H9 (cell line): ENCODE measurements around the gene DCXR. TPM values are rescaled to one million over a fixed set of nuclear protein-coding genes. Genes with fewer than 3 reads are reported as not detected.
A peak's percentile ranks its signal among the peaks of the same experiment; 100 is the strongest.

Source experiments
- DNase-seq: peaks from one replicate; pipeline ENCODE4 v3.0.0-alpha.2; 2017
- H2AFZ ChIP-seq: one replicate; pipeline ENCODE4 v1.6.1; 2013; ENCODE audit warnings: mild to moderate bottlenecking, low read length, control low read depth, moderate library complexity
- H2AK5ac ChIP-seq: 2 replicates; pipeline ENCODE4 v1.6.1; 2013; ENCODE audit warnings: low read length, control low read depth, mixed read lengths; ENCODE audit not compliant: insufficient read length
- H2BK120ac ChIP-seq: one replicate; pipeline ENCODE4 v1.6.1; 2013; ENCODE audit warnings: low read depth, mild to moderate bottlenecking, low read length, control low read depth, inconsistent platforms; ENCODE audit not compliant: poor library complexity, severe bottlenecking
- H2BK12ac ChIP-seq: 2 replicates; pipeline ENCODE4 v1.6.1; 2013; ENCODE audit warnings: low read length, control low read depth, mixed read lengths, low read depth; ENCODE audit not compliant: insufficient read length
- H2BK15ac ChIP-seq: 2 replicates; pipeline ENCODE4 v1.6.1; 2013; ENCODE audit warnings: low read depth, low read length, control low read depth
- H2BK20ac ChIP-seq: one replicate; pipeline ENCODE4 v1.6.1; 2013; ENCODE audit warnings: low read depth, mild to moderate bottlenecking, low read length, control low read depth, inconsistent platforms; ENCODE audit not compliant: poor library complexity, severe bottlenecking
- H2BK5ac ChIP-seq: 2 replicates; pipeline ENCODE4 v1.6.1; 2013; ENCODE audit warnings: low read length, control low read depth, mixed read lengths; ENCODE audit not compliant: insufficient read length
- H3K14ac ChIP-seq: 2 replicates; pipeline ENCODE4 v1.6.1; 2013; ENCODE audit warnings: low read length, control low read depth; ENCODE audit not compliant: insufficient read depth
- H3K18ac ChIP-seq: 2 replicates; pipeline ENCODE4 v1.6.1; 2013; ENCODE audit warnings: low read depth, mild to moderate bottlenecking, mixed read lengths, low read length, control low read depth; ENCODE audit not compliant: insufficient read length
- H3K23ac ChIP-seq: 2 replicates; pipeline ENCODE4 v1.6.1; 2013; ENCODE audit warnings: low read length, control low read depth, mixed read lengths, low read depth; ENCODE audit not compliant: insufficient read length
- H3K23me2 ChIP-seq: 2 replicates; pipeline ENCODE4 v1.6.1; 2013; ENCODE audit warnings: low read depth, mild to moderate bottlenecking, mixed read lengths, low read length, control low read depth; ENCODE audit not compliant: insufficient read length, poor library complexity, severe bottlenecking
- H3K27ac ChIP-seq: 2 replicates; pipeline ENCODE4 v1.5.1; 2013; ENCODE audit warnings: low read length, control low read depth, mixed read lengths, low read depth; ENCODE audit not compliant: insufficient read length
- H3K27me3 ChIP-seq: 2 replicates; pipeline ENCODE4 v1.6.1; 2013; ENCODE audit warnings: low read length, control low read depth, inconsistent platforms; ENCODE audit not compliant: insufficient read depth
- H3K4ac ChIP-seq: 2 replicates; pipeline ENCODE4 v1.6.1; 2013; ENCODE audit warnings: low read depth, mild to moderate bottlenecking, control low read depth, inconsistent platforms, low read length, moderate library complexity
- H3K4me1 ChIP-seq: 2 replicates; pipeline ENCODE4 v1.6.1; 2013; ENCODE audit warnings: low read length, control low read depth, inconsistent platforms; ENCODE audit not compliant: insufficient read depth
- H3K4me2 ChIP-seq: 2 replicates; pipeline ENCODE4 v1.6.1; 2013; ENCODE audit warnings: low read length, control low read depth, mixed read lengths; ENCODE audit not compliant: insufficient read length, insufficient read depth
- H3K56ac ChIP-seq: 2 replicates; pipeline ENCODE4 v1.6.1; 2013; ENCODE audit warnings: low read depth, mild to moderate bottlenecking, mixed read lengths, low read length, control low read depth; ENCODE audit not compliant: insufficient read length
- H3K79me1 ChIP-seq: 2 replicates; pipeline ENCODE4 v1.6.1; 2013; ENCODE audit warnings: low read depth, mild to moderate bottlenecking, moderate library complexity, low read length, control low read depth, inconsistent platforms; ENCODE audit not compliant: insufficient read depth, poor library complexity, severe bottlenecking
- H3K79me2 ChIP-seq: 2 replicates; pipeline ENCODE4 v1.6.1; 2013; ENCODE audit warnings: low read length, control low read depth, inconsistent platforms; ENCODE audit not compliant: insufficient read depth
- H3K9ac ChIP-seq: 2 replicates; pipeline ENCODE4 v1.6.1; 2013; ENCODE audit warnings: low read length, control low read depth, mixed read lengths; ENCODE audit not compliant: insufficient read length; ENCODE audit errors: extremely low read depth
- H3K9me3 ChIP-seq: one replicate; pipeline ENCODE4 v1.6.1; 2013; ENCODE audit warnings: low read depth, low read length, inconsistent platforms; ENCODE audit not compliant: control insufficient read depth
- H3T11ph ChIP-seq: one replicate; pipeline ENCODE4 v1.6.1; 2013; ENCODE audit warnings: mild to moderate bottlenecking, low read length, control low read depth, inconsistent platforms
- H4K20me1 ChIP-seq: one replicate; pipeline ENCODE4 v1.6.1; 2013; ENCODE audit not compliant: control insufficient read depth, insufficient read length, insufficient read depth
- H4K5ac ChIP-seq: 2 replicates; pipeline ENCODE4 v1.6.1; 2013; ENCODE audit warnings: low read depth, mild to moderate bottlenecking, mixed read lengths, low read length, control low read depth; ENCODE audit not compliant: insufficient read length
- H4K8ac ChIP-seq: replicated peaks from 2 replicates; pipeline ENCODE4 v1.6.1; 2013; ENCODE audit warnings: low read length, control low read depth, mixed read lengths, low read depth; ENCODE audit not compliant: insufficient read length
- H4K91ac ChIP-seq: 2 replicates; pipeline ENCODE4 v1.6.1; 2013; ENCODE audit warnings: low read depth, mild to moderate bottlenecking, moderate library complexity, mixed read lengths, low read length, control low read depth; ENCODE audit not compliant: insufficient read length
- H3K27ac Mint-ChIP-seq, 3 experiments: 2 replicates in 2 of 3; 3 replicates in 1 of 3; pipeline ENCODE4 v1.8.0; 2020 to 2021; ENCODE audit warnings: mixed read lengths in 3 of 3, mild to moderate bottlenecking in 1 of 3, moderate library complexity in 1 of 3
- H3K27me3 Mint-ChIP-seq: 2 replicates; pipeline ENCODE4 v1.8.0; 2021; ENCODE audit warnings: low read depth, mild to moderate bottlenecking, moderate library complexity, mixed read lengths
- H3K36me3 Mint-ChIP-seq, 3 experiments: 2 replicates in 2 of 3; 3 replicates in 1 of 3; pipeline ENCODE4 v1.8.0; 2020 to 2021; ENCODE audit warnings: low read depth in 3 of 3, mixed read lengths in 3 of 3; ENCODE audit not compliant: insufficient read depth in 1 of 3
- H3K4me1 Mint-ChIP-seq, 2 experiments: 2 replicates each; pipeline ENCODE4 v1.8.0; 2020; ENCODE audit warnings: mixed read lengths in 2 of 2
- H3K4me3 Mint-ChIP-seq, 2 experiments: 2 replicates in 1 of 2; 3 replicates in 1 of 2; pipeline ENCODE4 v1.8.0; 2020 to 2021; ENCODE audit warnings: mild to moderate bottlenecking in 2 of 2, mixed read lengths in 2 of 2, moderate library complexity in 1 of 2
- H3K9me3 Mint-ChIP-seq, 2 experiments: 2 replicates in 1 of 2; 3 replicates in 1 of 2; pipeline ENCODE4 v1.8.0; 2020; ENCODE audit warnings: mild to moderate bottlenecking in 2 of 2, mixed read lengths in 2 of 2, moderate library complexity in 1 of 2
- WGBS: extraction: QIAGEN DNeasy Blood & Tissue Kit; methylation state at CpG from one replicate; pipeline ENCODE4 v1.1.7; 2013; ENCODE audit warnings: missing lambda C conversion rate, low lambda C conversion rate, mixed read lengths; ENCODE audit not compliant: insufficient read length; ENCODE audit errors: extremely low coverage; 5-methylcytosine and 5-hydroxymethylcytosine counted together
- total RNA-seq: library from RNA; stranded (reverse); gene quantifications from 2 replicates; pipeline ENCODE4 v1.2.1, GENCODE V29; 2021
- TF ChIP-seq, protein P1 (sequence below): fragments of 200-600 bp; sonication (generic); conservative IDR thresholded peaks from 3 replicates; pipeline ENCODE4 v1.8.0; 2021; ENCODE audit warnings: antibody characterized with exemption, mild to moderate bottlenecking

The DCXR gene
- total RNA-seq, 1 experiment from 2014 or later = 93.6 TPM

DNA sequence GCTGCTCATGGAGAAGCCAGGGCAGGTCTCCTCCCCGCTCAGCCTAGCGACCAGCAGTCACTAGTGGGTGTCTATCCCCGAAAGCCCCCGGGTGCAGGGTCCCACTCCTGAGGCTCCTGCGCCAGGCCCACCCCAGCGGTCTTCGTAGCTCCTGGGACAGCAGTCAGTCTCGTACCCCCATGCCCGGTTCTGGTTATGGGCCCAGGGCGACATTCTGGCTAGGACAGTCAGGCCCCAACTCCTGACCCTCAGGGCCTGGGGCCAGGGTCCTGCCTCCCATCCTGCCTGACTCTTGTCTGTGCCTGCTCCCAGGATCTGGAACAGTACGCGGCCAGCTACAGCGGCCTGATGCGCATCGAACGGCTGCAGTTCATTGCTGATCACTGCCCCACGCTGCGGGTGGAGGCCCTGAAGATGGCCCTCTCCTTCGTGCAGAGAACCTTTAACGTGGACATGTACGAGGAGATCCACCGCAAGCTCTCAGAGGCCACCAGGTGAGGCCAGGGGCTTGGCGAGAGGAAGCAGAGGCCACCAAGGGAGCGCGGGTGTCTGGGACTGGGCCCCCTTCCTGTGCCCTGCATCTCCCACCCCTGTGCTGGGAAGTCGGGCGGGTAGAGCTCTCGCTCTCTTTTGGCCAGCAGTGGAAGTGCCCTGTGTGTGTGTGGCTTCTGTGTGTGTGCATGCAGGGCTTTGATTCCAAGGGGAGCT, 16.2 kb upstream of the DCXR start:
- H3K4me1 ChIP-seq = no peaks in the 10 kb centered on the region
- H3K9ac ChIP-seq = no peak overlapping the region
- H3K4me3 Mint-ChIP-seq = peak overlapping the region; percentile 83 to 89
- no peak overlapping the region for H3K27ac Mint-ChIP-seq
- no peak overlapping the region for H3K56ac ChIP-seq
- no peaks in the 10 kb centered on the region for H3K27me3 ChIP-seq
- no peak overlapping the region for H2AK5ac ChIP-seq
- H3K14ac ChIP-seq = no peak overlapping the region
- H4K5ac ChIP-seq = no peak overlapping the region
- H3K23me2 ChIP-seq = no peaks in the 10 kb centered on the region
- H3K4ac ChIP-seq = no peak overlapping the region
- H2BK120ac ChIP-seq = no peak overlapping the region
- TF ChIP-seq, protein P1, sequence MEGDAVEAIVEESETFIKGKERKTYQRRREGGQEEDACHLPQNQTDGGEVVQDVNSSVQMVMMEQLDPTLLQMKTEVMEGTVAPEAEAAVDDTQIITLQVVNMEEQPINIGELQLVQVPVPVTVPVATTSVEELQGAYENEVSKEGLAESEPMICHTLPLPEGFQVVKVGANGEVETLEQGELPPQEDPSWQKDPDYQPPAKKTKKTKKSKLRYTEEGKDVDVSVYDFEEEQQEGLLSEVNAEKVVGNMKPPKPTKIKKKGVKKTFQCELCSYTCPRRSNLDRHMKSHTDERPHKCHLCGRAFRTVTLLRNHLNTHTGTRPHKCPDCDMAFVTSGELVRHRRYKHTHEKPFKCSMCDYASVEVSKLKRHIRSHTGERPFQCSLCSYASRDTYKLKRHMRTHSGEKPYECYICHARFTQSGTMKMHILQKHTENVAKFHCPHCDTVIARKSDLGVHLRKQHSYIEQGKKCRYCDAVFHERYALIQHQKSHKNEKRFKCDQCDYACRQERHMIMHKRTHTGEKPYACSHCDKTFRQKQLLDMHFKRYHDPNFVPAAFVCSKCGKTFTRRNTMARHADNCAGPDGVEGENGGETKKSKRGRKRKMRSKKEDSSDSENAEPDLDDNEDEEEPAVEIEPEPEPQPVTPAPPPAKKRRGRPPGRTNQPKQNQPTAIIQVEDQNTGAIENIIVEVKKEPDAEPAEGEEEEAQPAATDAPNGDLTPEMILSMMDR = no peak
- peaks cover 0 to 13% of the 10 kb centered on the region in 2 experiments; a peak in 2 of 4 replicates for H3K4me1 Mint-ChIP-seq
- H3K27me3 Mint-ChIP-seq = no peaks in the 10 kb centered on the region; the same call in 1 of the 2 replicates
- no peak overlapping the region for H3K18ac ChIP-seq
- no peak overlapping the region for H3K23ac ChIP-seq
- no peak overlapping the region for H4K91ac ChIP-seq
- WGBS = no CpG with 5 or more reads among the region's 28 CpGs
- no peak overlapping the region for H2AFZ ChIP-seq
- no peaks in the 10 kb centered on the region for H3K79me2 ChIP-seq
- no peaks in the 10 kb centered on the region for H3K9me3 Mint-ChIP-seq
- no peak overlapping the region for H4K8ac ChIP-seq
- H3K27ac ChIP-seq = no peak overlapping the region
- no peak overlapping the region for H3K4me2 ChIP-seq
- H2BK12ac ChIP-seq = no peak overlapping the region
- H2BK5ac ChIP-seq = no peak overlapping the region
- H3K9me3 ChIP-seq = no peaks in the 10 kb centered on the region
- H4K20me1 ChIP-seq = peaks cover 3% of the 10 kb centered on the region
- no peak overlapping the region for H2BK15ac ChIP-seq
- peaks cover 2% of the 10 kb centered on the region for H3K79me1 ChIP-seq
- H2BK20ac ChIP-seq = no peak overlapping the region
- DNase-seq = no peak
- H3K36me3 Mint-ChIP-seq = peaks cover 4 to 44% (median 37%) of the 10 kb centered on the region in 3 experiments; a peak in 5 of 7 replicates
- no peak overlapping the region for H3T11ph ChIP-seq
